HG03159 (cell line): ENCODE measurements around the gene MYO7B.
A peak's percentile ranks its signal among the peaks of the same experiment; 100 is the strongest.

Experiments used
- ATAC-seq: cut with Tn5 transposase; IDR thresholded peaks from one replicate; pipeline ENCODE4 v1.9.1; 2021; ENCODE audit warnings: mild to moderate bottlenecking, moderate library complexity; ENCODE audit not compliant: unreplicated experiment

The MYO7B gene

GRCh38 chr2:127646487-127647241 is 111.2 kb downstream of the MYO7B start:
- ATAC-seq = no peak

DNA sequence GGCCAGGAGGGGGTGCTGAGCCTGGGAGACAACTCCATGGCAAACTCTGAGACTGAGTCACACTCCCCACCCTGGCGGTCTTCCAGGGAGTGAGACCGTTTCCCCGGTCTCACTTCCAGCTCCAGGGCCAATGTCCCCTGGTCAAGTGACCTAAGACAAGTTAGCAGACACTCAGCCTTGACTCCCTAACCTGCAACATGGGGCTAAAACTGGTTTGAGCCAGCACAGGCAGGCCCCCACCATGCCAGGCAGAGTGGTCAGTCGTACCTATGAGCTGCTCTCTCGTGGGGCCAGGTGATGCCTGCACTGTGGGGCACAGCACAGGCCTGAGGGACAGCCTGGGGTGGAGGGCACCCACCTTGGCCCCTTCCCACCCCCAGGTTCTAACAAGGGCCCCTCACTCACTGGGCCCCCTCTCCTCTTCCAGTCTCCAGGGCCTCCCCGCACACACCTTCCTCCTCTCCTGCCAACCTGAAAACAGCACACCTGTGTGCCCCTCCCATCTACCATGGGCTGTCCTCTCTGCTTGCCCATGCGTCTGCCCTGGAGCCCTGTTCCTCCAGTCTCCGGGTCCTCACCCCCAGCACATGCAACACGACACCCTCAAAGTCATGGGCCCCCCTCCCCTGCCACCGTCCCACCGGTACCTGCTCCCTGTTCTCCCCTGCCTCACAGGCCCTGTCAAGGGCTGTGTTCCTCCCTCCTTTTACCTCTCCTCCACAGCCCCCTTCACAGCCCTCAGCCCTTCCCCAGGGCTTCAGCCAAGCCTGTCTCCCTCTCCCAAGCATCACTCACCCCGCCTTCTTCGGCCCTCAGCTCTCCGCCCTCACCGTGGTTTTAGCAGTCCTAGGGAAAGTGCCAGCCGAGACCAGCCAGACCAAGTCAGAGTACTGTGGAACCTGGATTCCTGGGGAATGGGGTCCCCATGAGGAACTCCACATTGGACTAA is 112.0 kb downstream of the MYO7B start:
- ATAC-seq = no peak

DNA sequence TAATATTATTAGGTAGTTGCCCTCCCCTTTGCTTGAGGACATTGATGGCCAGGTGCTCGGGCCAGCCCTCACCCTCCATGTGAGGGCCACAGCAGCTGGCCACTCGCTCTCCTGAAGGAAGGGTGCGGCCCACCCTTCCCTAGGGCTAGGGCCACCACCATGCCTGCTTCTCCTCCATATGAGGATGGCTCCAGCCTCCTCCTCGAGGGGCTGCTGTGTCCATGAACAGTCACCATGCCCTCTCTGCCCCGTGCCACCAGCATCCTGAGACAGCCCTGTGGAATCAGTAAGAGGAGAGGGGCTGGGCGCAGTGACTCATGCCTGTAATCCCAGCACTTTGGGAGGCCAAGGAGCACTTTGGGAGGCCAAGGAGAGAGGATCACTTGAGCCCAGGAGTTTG is 112.8 kb downstream of the MYO7B start:
- no peak for ATAC-seq

- no peak for ATAC-seq
Measured at GRCh38 chr2:127649100-127649611, 113.7 kb downstream of the MYO7B start.

DNA sequence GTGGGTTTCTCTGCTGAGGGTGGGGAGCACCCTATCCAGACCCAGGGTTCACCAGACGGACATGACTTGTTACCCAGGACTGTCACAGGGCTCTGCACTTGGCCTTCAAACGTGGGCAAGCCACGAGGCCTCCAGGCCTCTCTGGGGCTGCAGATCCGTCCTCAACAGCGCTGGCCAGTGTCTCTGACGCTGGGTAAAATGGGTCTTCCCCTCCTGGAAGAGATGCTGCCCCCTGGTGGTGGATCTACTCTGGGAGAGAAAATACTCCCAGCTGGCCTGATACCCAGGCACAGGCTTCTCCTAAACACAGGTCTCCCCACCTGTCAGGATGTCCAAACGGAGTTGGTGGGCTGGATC is 114.2 kb downstream of the MYO7B start:
- peak; percentile 63 for ATAC-seq

DNA sequence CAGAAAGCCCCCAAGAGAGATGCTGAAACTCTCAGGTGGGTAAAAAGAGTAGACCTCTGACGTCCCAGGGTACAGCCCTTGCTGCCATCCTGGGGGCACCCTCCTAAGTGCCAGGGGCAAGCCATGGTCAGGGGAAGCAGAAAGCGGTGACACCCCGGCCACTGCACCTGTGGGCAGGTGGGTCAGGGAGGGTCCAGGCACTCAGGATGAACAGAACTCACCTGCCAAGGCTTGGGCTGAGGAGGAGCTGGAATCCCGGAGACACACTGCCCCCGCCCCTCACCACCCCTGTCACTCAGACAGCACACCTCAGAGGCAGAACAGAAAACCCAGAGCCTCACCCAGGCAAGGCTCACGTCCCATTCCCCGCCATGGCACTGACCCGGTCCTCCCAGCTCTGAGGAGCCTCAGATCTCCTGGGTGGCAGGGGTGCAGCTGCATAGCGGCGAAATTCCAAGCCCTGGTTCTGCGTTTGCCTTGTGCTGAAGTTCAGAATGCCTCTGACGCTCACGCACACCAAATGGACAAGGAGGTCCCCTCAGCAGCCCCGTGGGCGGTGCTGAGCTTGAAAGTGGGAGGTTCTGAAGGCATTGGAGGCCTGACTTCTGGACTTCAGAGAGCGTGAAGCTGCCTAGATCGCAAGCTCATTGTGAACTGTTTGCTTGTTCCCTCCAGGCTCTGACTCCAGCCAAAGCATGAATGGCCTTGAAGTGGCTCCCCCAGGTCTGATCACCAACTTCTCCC is 114.7 kb downstream of the MYO7B start:
- ATAC-seq = peak; percentile 8

DNA sequence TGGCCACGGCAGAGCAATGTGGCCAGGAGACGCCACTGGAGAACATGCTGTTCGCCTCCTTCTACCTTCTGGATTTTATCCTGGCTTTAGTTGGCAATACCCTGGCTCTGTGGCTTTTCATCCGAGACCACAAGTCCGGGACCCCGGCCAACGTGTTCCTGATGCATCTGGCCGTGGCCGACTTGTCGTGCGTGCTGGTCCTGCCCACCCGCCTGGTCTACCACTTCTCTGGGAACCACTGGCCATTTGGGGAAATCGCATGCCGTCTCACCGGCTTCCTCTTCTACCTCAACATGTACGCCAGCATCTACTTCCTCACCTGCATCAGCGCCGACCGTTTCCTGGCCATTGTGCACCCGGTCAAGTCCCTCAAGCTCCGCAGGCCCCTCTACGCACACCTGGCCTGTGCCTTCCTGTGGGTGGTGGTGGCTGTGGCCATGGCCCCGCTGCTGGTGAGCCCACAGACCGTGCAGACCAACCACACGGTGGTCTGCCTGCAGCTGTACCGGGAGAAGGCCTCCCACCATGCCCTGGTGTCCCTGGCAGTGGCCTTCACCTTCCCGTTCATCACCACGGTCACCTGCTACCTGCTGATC is 115.4 kb downstream of the MYO7B start:
- ATAC-seq = no peak

DNA sequence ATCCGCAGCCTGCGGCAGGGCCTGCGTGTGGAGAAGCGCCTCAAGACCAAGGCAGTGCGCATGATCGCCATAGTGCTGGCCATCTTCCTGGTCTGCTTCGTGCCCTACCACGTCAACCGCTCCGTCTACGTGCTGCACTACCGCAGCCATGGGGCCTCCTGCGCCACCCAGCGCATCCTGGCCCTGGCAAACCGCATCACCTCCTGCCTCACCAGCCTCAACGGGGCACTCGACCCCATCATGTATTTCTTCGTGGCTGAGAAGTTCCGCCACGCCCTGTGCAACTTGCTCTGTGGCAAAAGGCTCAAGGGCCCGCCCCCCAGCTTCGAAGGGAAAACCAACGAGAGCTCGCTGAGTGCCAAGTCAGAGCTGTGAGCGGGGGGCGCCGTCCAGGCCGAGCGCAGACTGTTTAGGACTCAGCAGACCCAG is 115.9 kb downstream of the MYO7B start:
- no peak for ATAC-seq

- no peak for ATAC-seq
Measured at GRCh38 chr2:127651971-127652550, 116.6 kb downstream of the MYO7B start.

DNA sequence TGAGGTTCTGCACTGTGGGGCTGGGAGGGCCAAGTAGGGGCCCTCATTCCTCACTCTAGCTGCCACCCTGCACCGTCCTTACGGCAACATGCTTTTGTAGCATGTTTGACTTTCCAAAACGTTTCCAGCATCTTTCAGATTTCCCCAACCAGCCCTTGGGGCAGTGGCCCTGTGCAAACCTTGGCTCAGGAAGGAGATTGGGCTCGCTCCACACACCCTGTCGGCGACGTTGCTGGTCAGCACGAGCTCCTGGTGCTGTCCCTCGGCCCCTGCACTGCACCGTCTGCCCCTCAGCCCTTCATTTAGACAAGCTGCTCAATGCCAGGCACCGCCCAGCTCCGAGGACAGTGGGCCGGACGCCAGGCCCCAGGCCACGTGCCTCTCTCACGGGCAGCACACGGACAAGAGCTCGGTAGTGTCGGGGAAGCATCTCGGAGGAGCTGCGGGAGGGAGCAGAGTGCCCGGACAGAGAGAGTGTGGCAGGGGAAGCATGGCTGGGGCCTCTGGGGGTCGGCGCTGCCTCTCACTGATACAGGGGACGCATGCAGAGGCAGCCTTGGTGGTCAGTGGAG is 117.4 kb downstream of the MYO7B start:
- ATAC-seq = no peak

- ATAC-seq = no peak
Measured at GRCh38 chr2:127653421-127654083, 118.1 kb downstream of the MYO7B start.

- ATAC-seq = no peak
Measured at GRCh38 chr2:127654084-127654837, 118.8 kb downstream of the MYO7B start.

DNA sequence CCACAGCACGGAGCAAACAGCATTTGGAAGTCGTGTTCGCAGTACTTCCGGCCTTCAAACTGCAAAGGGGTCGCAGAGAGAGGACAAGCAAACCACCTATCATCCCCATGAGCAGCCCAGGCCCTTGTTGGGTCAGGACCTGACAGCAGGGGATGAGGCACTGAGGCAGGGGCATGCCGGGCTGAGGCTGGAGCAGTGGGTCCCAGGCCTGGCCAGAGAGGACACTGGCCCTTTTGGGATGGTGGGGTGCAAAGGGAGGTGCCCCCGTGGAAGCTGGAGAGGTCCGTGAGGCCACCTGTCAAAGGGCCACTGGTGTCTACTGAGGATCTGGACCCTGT is 119.3 kb downstream of the MYO7B start:
- ATAC-seq = no peak

DNA sequence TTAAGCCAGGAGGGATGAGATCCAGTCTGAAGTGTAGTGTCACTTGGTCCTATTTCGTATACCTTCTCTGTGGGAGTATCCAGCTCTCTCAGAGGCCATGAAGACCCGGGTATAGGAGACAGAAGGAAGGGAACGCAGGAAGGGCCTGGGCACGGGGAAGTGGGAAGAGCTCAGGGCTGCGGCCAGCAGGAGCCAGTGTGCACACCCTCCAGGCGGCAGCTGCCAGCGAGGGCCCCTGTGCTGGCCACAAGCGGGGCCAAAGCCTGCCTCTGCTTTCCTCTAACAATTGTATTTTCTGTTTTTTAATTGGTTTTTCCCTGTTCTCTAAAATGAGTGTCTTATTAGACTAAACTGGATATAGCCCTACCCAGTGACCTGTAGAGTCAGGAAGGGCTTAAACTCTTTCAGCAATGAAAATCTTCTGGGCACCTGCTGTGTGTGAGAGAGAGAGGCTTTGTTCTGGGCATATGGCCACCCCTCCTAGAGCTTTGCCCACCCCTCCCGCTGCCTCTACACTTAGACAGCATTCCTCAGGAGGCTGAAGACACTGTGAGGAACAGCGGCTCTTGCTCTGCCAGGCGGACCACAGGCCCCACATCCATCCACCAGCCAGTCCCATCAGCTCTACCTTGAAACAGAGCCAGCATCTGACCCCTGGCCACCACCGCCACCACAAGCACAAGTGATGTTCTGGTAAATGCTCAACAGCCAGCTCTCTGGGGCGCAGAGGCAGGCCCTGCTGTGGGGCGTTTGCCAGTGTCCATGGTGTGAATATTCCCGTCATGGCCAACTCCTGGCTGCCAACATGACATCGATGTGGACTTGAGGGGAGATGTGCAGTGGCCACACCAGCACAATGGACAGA is 120.0 kb downstream of the MYO7B start:
- no peak for ATAC-seq

GRCh38 chr2:127656569-127657231 is 121.2 kb downstream of the MYO7B start:
- no peak for ATAC-seq

- no peak for ATAC-seq
Measured at GRCh38 chr2:127657232-127657595, 121.7 kb downstream of the MYO7B start.

- no peak for ATAC-seq
Measured at GRCh38 chr2:127658146-127658545, 122.7 kb downstream of the MYO7B start.
